ENCODE data around the gene PSMD12.
"Not testable (repeated sequence)": the region's sequence is repeated elsewhere in the genome, so short reads cannot be mapped to it uniquely, and the experiment has no call there.

The PSMD12 gene

GRCh38 chr17:67326959-67327745 lies 39.2 kb downstream of the PSMD12 start:
- not testable (repeated sequence) for H3K27ac Mint-ChIP-seq; H3K4me1 Mint-ChIP-seq; H3K27me3 Mint-ChIP-seq; H3K4me3 Mint-ChIP-seq; H3K36me3 Mint-ChIP-seq; DNase-seq; ATAC-seq (replicated peaks); H3K9me3 Mint-ChIP-seq

GRCh38 chr17:67326440-67326839 lies 39.9 kb downstream of the PSMD12 start:
- Mint-ChIP-seq H3K27ac (no peak overlapping the region), H3K27me3 (no peaks in the 10 kb centered on the region), H3K4me3 (no peak overlapping the region), H3K9me3 (peaks cover 0 to 5% of the 10 kb centered on the region in 2 donors), H3K4me1 (peaks cover 0 to 11% of the 10 kb centered on the region in 2 donors), H3K36me3 (no peaks in the 10 kb centered on the region)
- DNase-seq (no peak), ATAC-seq (replicated peaks) (no peak)

DNA sequence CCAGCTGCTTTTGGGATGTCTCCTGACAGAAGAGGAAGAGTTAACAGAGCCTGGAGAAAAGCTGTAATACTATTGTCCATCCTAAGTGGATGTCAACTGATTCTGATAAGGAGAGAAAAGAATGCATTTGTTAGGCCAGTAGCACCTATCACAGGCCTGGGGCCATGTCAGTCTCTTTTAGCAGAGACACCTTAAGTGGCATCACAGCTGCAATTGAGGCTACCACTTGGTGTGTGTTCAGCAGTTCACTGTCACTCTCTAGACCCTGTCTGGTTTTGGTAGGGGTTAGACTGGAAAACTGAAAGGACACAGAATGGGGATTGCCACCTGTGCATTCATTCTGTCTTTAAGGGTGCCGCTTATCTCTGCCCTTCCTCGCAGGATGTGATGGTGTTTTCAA lies 42.0 kb downstream of the PSMD12 start:
- DNase-seq (no peak), ATAC-seq (replicated peaks) (no peak)
- Mint-ChIP-seq H3K4me1 (peaks cover 0 to 7% of the 10 kb centered on the region in 2 donors), H3K27ac (no peak overlapping the region), H3K27me3 (peaks cover 0 to 5% of the 10 kb centered on the region in 2 donors), H3K36me3 (no peaks in the 10 kb centered on the region), H3K9me3 (peaks cover 0 to 5% of the 10 kb centered on the region in 2 donors), H3K4me3 (no peak overlapping the region)

DNA sequence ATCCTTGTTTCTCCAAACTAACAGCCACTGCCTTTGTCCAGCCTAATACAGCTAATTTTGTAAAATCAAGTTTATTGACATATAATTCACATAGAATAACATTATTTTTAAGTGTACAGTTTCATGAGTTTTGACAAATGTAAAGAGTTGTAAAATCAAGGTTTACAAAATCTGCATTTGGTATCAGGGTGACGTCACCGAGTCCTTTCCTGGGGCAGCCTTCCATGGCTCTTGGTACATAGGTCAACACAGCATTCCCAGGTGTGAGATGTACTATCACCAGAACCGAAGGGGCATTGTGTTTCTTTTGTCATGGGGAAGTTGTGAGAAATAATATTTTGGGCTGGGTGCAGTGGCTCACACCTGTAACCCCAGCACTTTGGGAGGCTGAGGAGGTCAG lies 42.9 kb downstream of the PSMD12 start:
- no peak for DNase-seq
- Mint-ChIP-seq H3K36me3 (no peaks in the 10 kb centered on the region), H3K4me1 (peaks cover 0 to 7% of the 10 kb centered on the region in 2 donors), H3K27ac (no peak overlapping the region), H3K27me3 (peaks cover 0 to 5% of the 10 kb centered on the region in 2 donors), H3K4me3 (no peak overlapping the region), H3K9me3 (peaks cover 0 to 5% of the 10 kb centered on the region in 2 donors)
- no peak for ATAC-seq (replicated peaks)

DNA sequence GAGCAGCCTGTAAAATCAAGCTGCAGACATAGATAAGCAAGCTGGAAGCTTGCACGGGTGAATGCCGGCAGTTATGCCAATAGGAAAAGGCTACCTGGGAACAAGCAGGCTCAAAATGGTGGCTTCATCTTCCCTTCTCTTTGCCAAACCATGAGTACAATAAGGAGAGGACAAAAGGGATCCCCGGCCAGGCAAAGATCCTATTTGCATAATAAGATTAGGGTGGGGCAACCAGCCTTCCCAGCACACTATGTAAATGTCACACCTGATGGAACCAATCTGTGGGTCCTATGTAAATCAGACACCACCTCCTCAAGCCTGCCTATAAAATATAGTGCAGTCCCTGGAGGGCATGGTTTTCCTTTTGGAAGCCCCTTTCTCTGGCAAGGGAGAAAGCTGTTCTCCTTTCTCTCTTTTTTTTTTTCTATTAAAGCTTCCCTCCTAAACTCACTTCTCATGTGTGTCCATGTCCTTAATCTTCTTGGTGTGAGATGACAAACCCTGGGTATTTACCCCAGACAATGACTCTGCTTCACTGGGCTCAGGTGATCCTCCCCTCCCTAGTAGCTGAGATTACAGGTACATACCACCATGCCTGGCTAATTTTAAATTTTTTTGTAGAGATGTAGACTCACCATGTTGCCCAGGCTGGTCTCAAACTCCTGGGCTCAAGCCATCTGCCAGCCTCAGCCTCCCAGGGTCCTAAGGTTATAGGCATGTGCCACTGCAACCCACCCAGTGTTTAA lies 44.2 kb downstream of the PSMD12 start:
- H3K36me3 Mint-ChIP-seq = no peaks in the 10 kb centered on the region
- DNase-seq (no peak), ATAC-seq (replicated peaks) (no peak)
- peaks cover 0 to 5% of the 10 kb centered on the region in 2 donors for H3K27me3 Mint-ChIP-seq
- no peak overlapping the region for H3K27ac Mint-ChIP-seq
- H3K4me1 Mint-ChIP-seq = peaks cover 0 to 7% of the 10 kb centered on the region in 2 donors
- H3K4me3 Mint-ChIP-seq = no peak overlapping the region
- H3K9me3 Mint-ChIP-seq = no peaks in the 10 kb centered on the region

GRCh38 chr17:67321486-67321885 lies 44.9 kb downstream of the PSMD12 start:
- not testable (repeated sequence) for ATAC-seq (replicated peaks); H3K9me3 Mint-ChIP-seq; H3K4me3 Mint-ChIP-seq; H3K27me3 Mint-ChIP-seq; DNase-seq; H3K27ac Mint-ChIP-seq; H3K36me3 Mint-ChIP-seq; H3K4me1 Mint-ChIP-seq

GRCh38 chr17:67316781-67317180 lies 49.6 kb downstream of the PSMD12 start:
- no peak for ATAC-seq (replicated peaks)
- no peaks in the 10 kb centered on the region for H3K36me3 Mint-ChIP-seq
- H3K4me3 Mint-ChIP-seq = no peak overlapping the region
- H3K4me1 Mint-ChIP-seq = peaks cover 0 to 5% of the 10 kb centered on the region in 2 donors
- H3K27me3 Mint-ChIP-seq = peaks cover 0 to 5% of the 10 kb centered on the region in 2 donors
- no peaks in the 10 kb centered on the region for H3K9me3 Mint-ChIP-seq
- DNase-seq = no peak
- H3K27ac Mint-ChIP-seq = no peak overlapping the region

- peaks cover 0 to 5% of the 10 kb centered on the region in 2 donors for H3K27me3 Mint-ChIP-seq
- no peaks in the 10 kb centered on the region for H3K9me3 Mint-ChIP-seq
- ATAC-seq (replicated peaks) (no peak), DNase-seq (no peak)
- H3K4me3 Mint-ChIP-seq = no peak overlapping the region
- peaks cover 2 to 7% of the 10 kb centered on the region in 2 donors for H3K4me1 Mint-ChIP-seq
- no peak overlapping the region for H3K27ac Mint-ChIP-seq
- H3K36me3 Mint-ChIP-seq = no peaks in the 10 kb centered on the region
These were observed 50.5 kb downstream of the PSMD12 start for GRCh38 chr17:67315865-67316264.

GRCh38 chr17:67312265-67312664 lies 54.1 kb downstream of the PSMD12 start:
- H3K4me3 Mint-ChIP-seq = no peak overlapping the region
- H3K27ac Mint-ChIP-seq = no peak overlapping the region
- no peaks in the 10 kb centered on the region for H3K36me3 Mint-ChIP-seq
- no peaks in the 10 kb centered on the region for H3K27me3 Mint-ChIP-seq
- no peaks in the 10 kb centered on the region for H3K9me3 Mint-ChIP-seq
- DNase-seq (no peak), ATAC-seq (replicated peaks) (no peak)
- peaks cover 3 to 8% of the 10 kb centered on the region in 2 donors for H3K4me1 Mint-ChIP-seq

DNA sequence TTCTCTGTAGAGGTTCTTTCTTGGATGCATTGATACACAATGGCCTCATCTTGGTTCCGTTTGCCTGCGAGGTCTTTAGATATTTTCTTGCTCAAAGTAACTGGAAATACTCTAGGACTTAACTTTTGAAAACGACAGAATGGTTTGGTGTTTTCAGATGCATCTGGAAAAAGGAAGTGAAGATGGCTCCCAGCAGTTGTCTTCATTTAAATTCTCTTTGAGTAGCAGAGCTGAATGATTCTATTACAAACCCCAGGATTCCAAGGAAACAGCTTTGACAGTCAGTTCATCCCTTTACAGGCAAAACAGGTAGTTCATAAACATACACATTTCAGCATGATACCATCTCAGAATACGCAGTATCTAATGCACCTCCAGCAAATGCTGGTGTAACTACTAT lies 54.8 kb downstream of the PSMD12 start:
- H3K27ac Mint-ChIP-seq = no peak overlapping the region
- no peaks in the 10 kb centered on the region for H3K9me3 Mint-ChIP-seq
- H3K4me1 Mint-ChIP-seq = peaks cover 6 to 13% of the 10 kb centered on the region in 2 donors
- no peaks in the 10 kb centered on the region for H3K36me3 Mint-ChIP-seq
- ATAC-seq (replicated peaks) = no peak
- no peak overlapping the region for H3K4me3 Mint-ChIP-seq
- H3K27me3 Mint-ChIP-seq = no peaks in the 10 kb centered on the region
- DNase-seq = no peak

DNA sequence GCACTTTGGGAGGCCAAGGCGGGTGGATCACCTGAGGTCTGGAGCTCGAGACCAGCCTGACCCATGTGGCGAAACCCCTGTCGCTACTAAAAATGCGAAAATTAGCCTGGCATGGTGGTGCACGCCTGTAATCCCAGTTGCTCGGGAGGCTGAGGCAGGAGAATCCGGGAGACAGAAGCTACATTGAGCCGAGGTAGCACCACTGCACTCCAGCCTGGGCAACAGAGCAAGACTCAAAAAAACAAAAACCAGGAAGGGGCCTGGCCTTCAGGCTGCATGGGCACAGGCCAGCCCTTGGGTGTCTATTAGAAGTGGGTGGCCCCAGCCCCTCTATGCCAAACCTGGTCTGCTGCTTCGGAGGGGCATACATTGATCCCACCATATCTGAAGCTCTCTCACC lies 56.0 kb downstream of the PSMD12 start:
- H3K4me3 Mint-ChIP-seq = no peak overlapping the region
- ATAC-seq (replicated peaks) = no peak

GRCh38 chr17:67305446-67306235 lies 60.7 kb downstream of the PSMD12 start:
- DNase-seq; H3K4me1 Mint-ChIP-seq; H3K27ac Mint-ChIP-seq; H3K4me3 Mint-ChIP-seq; ATAC-seq (replicated peaks); H3K9me3 Mint-ChIP-seq; H3K27me3 Mint-ChIP-seq; H3K36me3 Mint-ChIP-seq: not testable (repeated sequence)

More for the DNA sequence above, 56.0 kb downstream of the PSMD12 start:
- DNase-seq = no peak
- Mint-ChIP-seq H3K4me1 (peaks cover 6 to 13% of the 10 kb centered on the region in 2 donors), H3K9me3 (no peaks in the 10 kb centered on the region), H3K36me3 (no peaks in the 10 kb centered on the region), H3K27me3 (no peaks in the 10 kb centered on the region), H3K27ac (no peak overlapping the region)

DNA sequence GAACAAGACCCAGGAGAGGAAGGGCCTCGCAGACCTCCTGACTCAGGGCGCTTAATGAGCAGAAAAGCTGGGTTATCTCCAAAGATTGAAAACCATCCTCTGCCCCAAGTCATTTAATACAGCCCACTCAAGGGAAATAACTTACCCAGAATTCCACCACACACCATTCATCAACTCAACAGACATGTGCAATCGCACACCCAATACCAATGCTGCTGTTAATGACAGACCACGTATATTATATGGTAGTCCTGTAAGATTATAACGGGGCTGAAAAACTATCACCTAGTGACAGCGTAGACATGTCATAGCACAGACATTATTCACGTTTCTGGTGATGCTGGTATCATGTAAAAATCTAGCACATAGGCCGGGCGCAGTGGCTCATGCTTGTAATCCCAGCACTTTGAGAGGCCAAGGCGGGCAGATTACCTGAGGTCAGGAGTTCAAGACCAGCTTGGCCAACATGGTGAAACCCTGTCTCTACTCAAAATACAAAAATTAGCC lies 68.9 kb downstream of the PSMD12 start:
- H3K36me3 Mint-ChIP-seq = no peaks in the 10 kb centered on the region
- ATAC-seq (replicated peaks) = no peak
- DNase-seq = no peak
- no peaks in the 10 kb centered on the region for H3K27me3 Mint-ChIP-seq
- peaks cover 5 to 8% of the 10 kb centered on the region in 2 donors for H3K4me1 Mint-ChIP-seq
- no peaks in the 10 kb centered on the region for H3K9me3 Mint-ChIP-seq
- no peak overlapping the region for H3K27ac Mint-ChIP-seq
- no peak overlapping the region for H3K4me3 Mint-ChIP-seq

GRCh38 chr17:67294451-67295199 lies 71.8 kb downstream of the PSMD12 start:
- Mint-ChIP-seq H3K4me1 (peaks cover 6 to 13% of the 10 kb centered on the region in 2 donors), H3K9me3 (no peaks in the 10 kb centered on the region), H3K4me3 (no peak overlapping the region), H3K27ac (no peak overlapping the region), H3K27me3 (no peaks in the 10 kb centered on the region), H3K36me3 (no peaks in the 10 kb centered on the region)
- no peak for DNase-seq
- no peak for ATAC-seq (replicated peaks)
